Mesendoderm (in vitro differentiated cells): ENCODE results near the gene PRR20C. TPM values are rescaled to one million over a fixed set of nuclear protein-coding genes. Genes with fewer than 3 reads are reported as not detected.
"Not testable (repeated sequence)": the region's sequence is repeated elsewhere in the genome, so short reads cannot be mapped to it uniquely, and the experiment has no call there.

Source experiments
- DNase-seq: peaks from one replicate; pipeline ENCODE4 v3.0.0; 2013
- H2AK5ac ChIP-seq: 2 replicates; pipeline ENCODE4 v1.6.1; 2013; ENCODE audit warnings: low read length, inconsistent platforms
- H2BK120ac ChIP-seq: 2 replicates; pipeline ENCODE4 v1.6.1; 2013; ENCODE audit warnings: low read depth, mild to moderate bottlenecking, low read length, moderate library complexity, mixed read lengths
- H2BK15ac ChIP-seq: replicated peaks from 2 replicates; pipeline ENCODE4 v1.6.1; 2013; ENCODE audit warnings: low read depth, mild to moderate bottlenecking, moderate library complexity
- H2BK5ac ChIP-seq: 2 replicates; pipeline ENCODE4 v1.6.1; 2013; ENCODE audit warnings: low read length, inconsistent platforms
- H3K18ac ChIP-seq: 2 replicates; pipeline ENCODE4 v1.6.1; 2013; ENCODE audit warnings: mild to moderate bottlenecking, low read length, mixed read lengths
- H3K23ac ChIP-seq: one replicate; pipeline ENCODE4 v1.6.1; 2013; ENCODE audit warnings: low read length
- H3K27ac ChIP-seq: 2 replicates; pipeline ENCODE4 v1.5.1; 2013; ENCODE audit warnings: low read depth, mild to moderate bottlenecking, inconsistent platforms, low read length, moderate library complexity
- H3K27me3 ChIP-seq: 2 replicates; pipeline ENCODE4 v1.6.1; 2013; ENCODE audit warnings: low read length, control low read depth, mild to moderate bottlenecking, inconsistent platforms; ENCODE audit not compliant: insufficient read depth, poor library complexity
- H3K36me3 ChIP-seq: 2 replicates; pipeline ENCODE4 v1.6.1; 2013; ENCODE audit warnings: low read length, inconsistent platforms; ENCODE audit not compliant: control insufficient read depth, insufficient read depth
- H3K4ac ChIP-seq: one replicate; pipeline ENCODE4 v1.6.1; 2013; ENCODE audit warnings: low read depth, mild to moderate bottlenecking, low read length, moderate library complexity
- H3K4me1 ChIP-seq: 2 replicates; pipeline ENCODE4 v1.6.1; 2013; ENCODE audit warnings: low read depth, low read length, inconsistent platforms; ENCODE audit not compliant: control insufficient read depth
- H3K4me2 ChIP-seq: 2 replicates; pipeline ENCODE4 v1.6.1; 2013; ENCODE audit warnings: low read length
- H3K4me3 ChIP-seq: 2 replicates; pipeline ENCODE4 v1.5.1; 2013; ENCODE audit warnings: mild to moderate bottlenecking, low read length
- H3K56ac ChIP-seq: one replicate; pipeline ENCODE4 v1.6.1; 2013; ENCODE audit warnings: low read length
- H3K79me1 ChIP-seq: 2 replicates; pipeline ENCODE4 v1.6.1; 2013; ENCODE audit warnings: low read length, inconsistent platforms
- H3K79me2 ChIP-seq: 2 replicates; pipeline ENCODE4 v1.6.1; 2013; ENCODE audit warnings: mild to moderate bottlenecking, low read length; ENCODE audit not compliant: control insufficient read depth, insufficient read depth
- H3K9ac ChIP-seq: 2 replicates; pipeline ENCODE4 v1.6.1; 2013; ENCODE audit warnings: low read length, inconsistent platforms
- H4K5ac ChIP-seq: one replicate; pipeline ENCODE4 v1.6.1; 2013; ENCODE audit warnings: low read length
- H4K8ac ChIP-seq: one replicate; pipeline ENCODE4 v1.6.1; 2013; ENCODE audit warnings: low read depth, mild to moderate bottlenecking, control low read depth, low read length, moderate library complexity
- WGBS: extraction: QIAGEN DNeasy Blood & Tissue Kit; methylation state at CpG from one replicate; pipeline ENCODE4 v1.1.7; 2013; ENCODE audit warnings: low lambda C conversion rate, missing lambda C conversion rate; ENCODE audit not compliant: insufficient coverage; ENCODE audit errors: extremely low coverage; 5-methylcytosine and 5-hydroxymethylcytosine counted together
- polyA plus RNA-seq, 2 experiments: library from polyadenylated mRNA; stranded (reverse); fragments of 200-250 nt; gene quantifications; one replicate each; pipeline ENCODE4 v1.2.3, GENCODE V29; 2013

PRR20C gene
- polyA plus RNA-seq (2013, experiment 1 of 2): not detected
- not detected for polyA plus RNA-seq (2013, experiment 2 of 2)

GRCh38 chr13:57153761-57154160 lies at the start of gene PRR20C:
PRR20C (plus strand) TSS chr13:57154061; CDS start chr13:57154448, 387 bp downstream.
- DNase-seq, H3K27ac ChIP-seq, H3K23ac ChIP-seq, H2BK15ac ChIP-seq, H2BK5ac ChIP-seq, H3K4me1 ChIP-seq, H3K79me1 ChIP-seq, H2AK5ac ChIP-seq, H2BK120ac ChIP-seq, H3K4ac ChIP-seq, H3K4me3 ChIP-seq, H3K36me3 ChIP-seq, H3K18ac ChIP-seq, H3K9ac ChIP-seq, H3K79me2 ChIP-seq, H3K4me2 ChIP-seq, H3K56ac ChIP-seq, H3K27me3 ChIP-seq, H4K8ac ChIP-seq, H4K5ac ChIP-seq: not testable (repeated sequence)
- WGBS: no CpG with 5 or more reads among the region's 22 CpGs

GRCh38 chr13:57114945-57115344 lies 38.9 kb upstream of the PRR20C start:
- H3K4me1 ChIP-seq: no peaks in the 10 kb centered on the region
- H3K56ac ChIP-seq: no peak overlapping the region
- no peak for DNase-seq
- no peak overlapping the region for H2BK15ac ChIP-seq
- H3K27me3 ChIP-seq: no peaks in the 10 kb centered on the region
- H2BK120ac ChIP-seq: no peak overlapping the region
- no peak overlapping the region for H2BK5ac ChIP-seq
- H3K79me2 ChIP-seq: no peaks in the 10 kb centered on the region
- no peak overlapping the region for H3K4me3 ChIP-seq
- no peak overlapping the region for H3K4ac ChIP-seq
- no peak overlapping the region for H3K18ac ChIP-seq
- H3K4me2 ChIP-seq: no peak overlapping the region
- no peak overlapping the region for H2AK5ac ChIP-seq
- H4K5ac ChIP-seq: no peak overlapping the region
- no peaks in the 10 kb centered on the region for H3K36me3 ChIP-seq
- no peaks in the 10 kb centered on the region for H3K79me1 ChIP-seq
- H3K23ac ChIP-seq: no peak overlapping the region
- H4K8ac ChIP-seq: no peak overlapping the region
- no CpG with 5 or more reads among the region's 4 CpGs for WGBS
- no peak overlapping the region for H3K9ac ChIP-seq
- no peak overlapping the region for H3K27ac ChIP-seq

- no peak overlapping the region for H3K4me3 ChIP-seq
- H2AK5ac ChIP-seq: no peak overlapping the region
- H2BK15ac ChIP-seq: no peak overlapping the region
- WGBS: no CpG with 5 or more reads among the region's 1 CpG
- no peak overlapping the region for H3K18ac ChIP-seq
- H3K23ac ChIP-seq: no peak overlapping the region
- H3K79me1 ChIP-seq: no peaks in the 10 kb centered on the region
- no peaks in the 10 kb centered on the region for H3K27me3 ChIP-seq
- no peaks in the 10 kb centered on the region for H3K79me2 ChIP-seq
- no peak overlapping the region for H3K9ac ChIP-seq
- H3K4ac ChIP-seq: no peak overlapping the region
- DNase-seq: no peak
- H4K8ac ChIP-seq: no peak overlapping the region
- no peak overlapping the region for H3K27ac ChIP-seq
- no peak overlapping the region for H3K4me2 ChIP-seq
- no peaks in the 10 kb centered on the region for H3K36me3 ChIP-seq
- no peaks in the 10 kb centered on the region for H3K4me1 ChIP-seq
- no peak overlapping the region for H3K56ac ChIP-seq
- no peak overlapping the region for H2BK120ac ChIP-seq
- no peak overlapping the region for H2BK5ac ChIP-seq
- H4K5ac ChIP-seq: no peak overlapping the region
Observed at GRCh38 chr13:57123681-57124080, 30.2 kb upstream of the PRR20C start.

- Histone ChIP-seq H3K18ac (no peak overlapping the region), H3K27me3 (no peaks in the 10 kb centered on the region), H3K9ac (no peak overlapping the region), H3K4me3 (no peak overlapping the region), H3K79me2 (no peaks in the 10 kb centered on the region), H3K4me1 (no peaks in the 10 kb centered on the region), H3K4ac (no peak overlapping the region), H3K79me1 (no peaks in the 10 kb centered on the region), H3K36me3 (no peaks in the 10 kb centered on the region), H3K4me2 (no peak overlapping the region), H2BK5ac (no peak overlapping the region), H4K5ac (no peak overlapping the region), H2AK5ac (no peak overlapping the region), H3K56ac (no peak overlapping the region), H3K27ac (no peak overlapping the region), H2BK120ac (no peak overlapping the region), H2BK15ac (no peak overlapping the region), H4K8ac (no peak overlapping the region), H3K23ac (no peak overlapping the region)
- DNase-seq: peak; percentile 41
- no CpG with 5 or more reads among the region's 6 CpGs for WGBS
Observed at GRCh38 chr13:57128909-57129308, 25.0 kb upstream of the PRR20C start.

- no CpG with 5 or more reads among the region's 2 CpGs for WGBS
- H3K79me1 ChIP-seq: no peaks in the 10 kb centered on the region
Observed at GRCh38 chr13:57136093-57136492, 17.8 kb upstream of the PRR20C start.

GRCh38 chr13:57137585-57137984 lies 16.3 kb upstream of the PRR20C start:
- no peak overlapping the region for H3K4me3 ChIP-seq
- no peak overlapping the region for H3K18ac ChIP-seq
- no peak overlapping the region for H2BK120ac ChIP-seq
- no peak overlapping the region for H3K27ac ChIP-seq
- H2BK15ac ChIP-seq: no peak overlapping the region
- no peaks in the 10 kb centered on the region for H3K27me3 ChIP-seq
- H3K23ac ChIP-seq: no peak overlapping the region
- H2AK5ac ChIP-seq: no peak overlapping the region
- no peak overlapping the region for H2BK5ac ChIP-seq
- no peaks in the 10 kb centered on the region for H3K79me1 ChIP-seq
- WGBS: no CpG with 5 or more reads among the region's 4 CpGs
- H3K9ac ChIP-seq: no peak overlapping the region
- no peaks in the 10 kb centered on the region for H3K4me1 ChIP-seq
- H3K4me2 ChIP-seq: no peak overlapping the region
- H3K4ac ChIP-seq: no peak overlapping the region
- no peak overlapping the region for H3K56ac ChIP-seq
- no peak overlapping the region for H4K5ac ChIP-seq
- DNase-seq: no peak
- H4K8ac ChIP-seq: no peak overlapping the region
- H3K36me3 ChIP-seq: no peaks in the 10 kb centered on the region
- no peaks in the 10 kb centered on the region for H3K79me2 ChIP-seq

More at GRCh38 chr13:57136093-57136492, 17.8 kb upstream of the PRR20C start:
- H3K36me3 ChIP-seq: no peaks in the 10 kb centered on the region
- H3K27ac ChIP-seq: no peak overlapping the region
- H2AK5ac ChIP-seq: no peak overlapping the region
- H2BK120ac ChIP-seq: no peak overlapping the region
- no peaks in the 10 kb centered on the region for H3K27me3 ChIP-seq
- H3K56ac ChIP-seq: no peak overlapping the region
- H3K4me1 ChIP-seq: no peaks in the 10 kb centered on the region
- no peak overlapping the region for H4K8ac ChIP-seq
- H3K23ac ChIP-seq: no peak overlapping the region
- DNase-seq: no peak
- H3K4me3 ChIP-seq: no peak overlapping the region
- H2BK5ac ChIP-seq: no peak overlapping the region
- H2BK15ac ChIP-seq: no peak overlapping the region
- H3K4me2 ChIP-seq: no peak overlapping the region
- no peak overlapping the region for H3K9ac ChIP-seq
- H3K18ac ChIP-seq: no peak overlapping the region
- H3K79me2 ChIP-seq: no peaks in the 10 kb centered on the region
- H4K5ac ChIP-seq: no peak overlapping the region
- H3K4ac ChIP-seq: no peak overlapping the region
